Activated CD4-positive, alpha-beta T cell treated with anti-CD3 and anti-CD28 coated beads for 48 hours (primary cell): Measurements from ENCODE around the gene CHMP1A.
"Not testable (repeated sequence)": the region's sequence is repeated elsewhere in the genome, so short reads cannot be mapped to it uniquely, and the experiment has no call there.

Source experiments
- DNase-seq: peaks from one replicate; pipeline ENCODE4 v3.0.0-alpha.2; 2020

Gene CHMP1A

DNA sequence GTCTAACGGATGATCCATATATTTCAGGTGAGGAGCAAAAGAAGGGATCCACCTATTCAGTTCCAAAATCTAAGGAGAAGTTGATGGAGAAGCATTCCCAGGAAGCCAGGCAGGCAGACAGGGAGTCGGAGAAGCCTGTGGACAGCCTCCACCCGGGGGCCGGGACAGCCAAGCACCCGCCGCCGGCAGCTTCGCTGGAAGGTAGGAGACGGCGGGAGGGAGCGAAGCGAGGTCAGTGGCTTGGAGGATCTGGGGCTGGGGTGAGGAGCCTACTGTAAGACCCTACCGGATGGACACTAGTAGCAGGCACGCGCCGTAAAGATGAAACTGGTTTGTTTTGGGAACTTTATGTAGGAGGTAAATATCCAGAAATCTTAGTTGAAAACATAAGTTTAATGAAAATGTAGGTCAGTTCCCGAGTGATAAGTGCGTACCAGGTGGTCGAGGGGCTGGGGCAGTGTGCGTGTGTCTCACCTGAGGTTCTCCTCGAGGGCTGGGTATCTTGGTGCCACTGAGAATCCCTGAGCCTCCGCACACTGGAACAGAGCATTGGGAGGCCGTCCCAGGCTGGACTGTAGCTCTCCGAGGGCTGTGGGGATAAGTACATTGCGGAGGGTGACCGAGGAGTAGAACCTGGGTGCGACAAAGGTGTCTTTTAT, 842 bp upstream of the CHMP1A start:
- DNase-seq: peak; percentile 45

DNA sequence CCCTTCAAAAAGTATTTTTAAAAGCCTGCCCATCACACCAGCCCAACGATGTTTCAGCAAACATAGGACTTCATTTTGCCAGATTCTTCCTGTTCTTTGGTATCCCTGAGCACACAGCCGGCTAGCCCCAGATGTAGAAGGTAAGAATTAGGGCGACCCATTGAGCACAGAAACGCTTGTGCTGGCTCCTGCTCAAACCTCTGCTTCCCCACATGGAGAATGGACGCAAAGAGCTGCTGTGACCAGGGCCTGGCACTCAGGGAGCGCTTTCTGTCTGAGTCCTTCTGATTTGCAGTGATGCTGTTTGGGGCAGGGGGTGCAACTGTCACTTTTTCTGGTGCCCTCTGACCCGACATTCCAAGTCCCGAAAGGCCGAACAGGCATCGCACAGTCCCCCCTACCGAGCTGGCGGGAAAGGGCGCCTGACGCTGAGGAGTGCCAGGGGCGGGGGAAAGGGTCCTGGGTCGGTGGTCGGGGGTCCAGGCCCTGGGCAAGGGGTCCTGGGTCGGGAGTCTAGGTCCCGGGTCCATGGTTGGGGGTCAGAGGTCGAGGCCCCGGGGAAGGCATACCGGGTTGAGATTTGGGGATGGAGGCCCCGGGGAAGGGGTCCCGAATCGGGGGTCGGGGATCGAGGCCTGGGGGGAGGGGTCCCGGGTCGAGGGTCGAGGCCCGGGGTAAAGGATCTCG, 930 bp downstream of the CHMP1A start:
- no peak for DNase-seq

DNA sequence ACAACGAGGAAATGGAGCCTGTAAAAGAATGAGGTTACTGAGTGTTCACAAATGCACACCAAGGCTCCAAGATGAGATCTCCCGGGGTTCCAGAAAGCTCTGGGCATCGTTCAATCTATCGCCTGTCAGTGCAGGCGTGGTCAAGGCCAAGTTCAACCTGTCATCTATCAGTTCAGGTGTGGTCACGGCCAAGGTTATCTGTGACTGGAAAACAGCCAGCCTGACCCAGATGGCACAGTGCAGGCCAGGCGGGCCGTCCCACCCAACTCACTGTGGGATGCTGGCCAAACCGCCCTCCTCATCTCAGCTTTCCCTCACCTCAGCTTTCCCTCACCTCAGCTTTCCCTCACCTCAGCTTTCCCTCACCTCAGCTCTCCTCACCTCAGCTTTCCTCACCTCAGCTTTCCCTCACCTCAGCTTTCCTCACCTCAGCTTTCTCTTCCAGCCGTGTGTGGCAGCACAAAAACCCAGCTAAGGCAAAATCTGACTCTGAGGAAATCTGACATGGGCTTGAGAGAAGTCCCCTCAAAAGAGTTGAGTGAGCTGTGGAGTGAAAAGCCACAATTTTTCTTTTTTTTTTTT, 2.4 kb downstream of the CHMP1A start:
- no peak for DNase-seq

DNA sequence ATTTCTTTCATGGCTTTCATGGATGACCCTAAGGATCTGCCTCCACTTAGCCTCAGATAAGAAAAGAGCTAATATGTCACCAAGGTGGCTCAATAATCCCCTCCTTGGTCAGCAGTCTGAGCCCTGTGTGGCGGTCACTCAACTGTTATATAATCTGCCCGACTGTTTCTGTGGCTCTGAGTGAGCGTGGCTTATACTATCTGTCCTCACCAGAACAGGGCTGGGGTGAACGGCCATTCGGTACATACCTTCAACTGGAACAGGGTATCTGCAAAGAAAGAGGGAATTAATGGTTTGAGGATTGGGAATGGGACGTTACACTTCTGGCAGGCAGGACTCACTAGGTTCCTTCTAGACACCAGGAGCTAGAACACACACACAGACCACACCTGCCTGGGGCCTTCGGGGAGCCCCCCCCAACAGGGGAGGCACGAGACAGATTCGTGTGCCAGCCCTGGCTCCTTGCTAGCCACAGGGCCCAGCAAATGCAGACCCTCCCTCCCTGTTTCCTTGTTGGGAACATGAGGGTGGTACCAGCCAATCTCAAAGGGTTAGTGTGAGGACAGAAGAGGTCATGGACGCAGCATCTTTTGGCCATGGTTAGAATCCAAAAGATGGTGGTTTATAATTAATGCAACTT, 3.7 kb downstream of the CHMP1A start:
- DNase-seq: no peak

DNA sequence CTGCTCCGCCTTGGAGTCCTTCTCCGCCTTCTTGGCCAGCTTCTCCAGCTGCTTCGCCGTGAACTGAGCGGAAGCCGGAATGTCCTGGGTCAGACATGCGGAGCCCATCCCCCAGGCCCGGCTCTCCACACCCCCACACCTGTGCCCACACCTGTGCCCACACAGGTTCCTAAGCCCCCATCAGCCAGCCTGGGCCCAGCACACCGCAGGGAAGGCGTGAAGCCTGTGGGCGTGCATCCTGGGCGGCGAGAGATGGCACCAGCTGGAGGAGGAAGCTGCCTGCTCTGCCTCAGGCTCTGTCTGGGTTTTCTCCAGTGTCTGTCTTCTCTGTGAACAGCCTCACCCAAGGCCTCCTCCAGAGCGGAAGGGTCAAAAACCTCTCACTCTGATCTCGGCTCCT, 5.9 kb downstream of the CHMP1A start:
- no peak for DNase-seq

DNA sequence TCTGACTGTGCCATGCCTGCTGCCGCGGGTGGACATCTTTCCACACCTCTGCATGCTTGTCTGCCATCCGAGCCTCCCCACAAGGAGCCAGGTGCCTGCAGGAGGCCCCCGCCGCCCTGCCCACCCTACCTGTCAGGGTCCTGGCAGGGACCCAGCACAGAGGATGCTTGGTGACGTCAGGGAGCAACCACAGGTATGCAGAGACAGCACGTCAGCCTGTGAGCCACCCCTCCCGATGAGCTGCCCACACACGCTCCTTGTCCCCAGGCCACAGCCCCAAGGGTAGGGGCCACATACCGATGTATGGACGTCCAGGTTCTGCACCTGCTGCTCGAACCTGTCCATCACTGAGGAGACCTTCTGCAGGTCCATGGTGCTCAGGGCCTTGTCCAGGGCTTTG, 10.6 kb downstream of the CHMP1A start:
- DNase-seq: no peak

DNA sequence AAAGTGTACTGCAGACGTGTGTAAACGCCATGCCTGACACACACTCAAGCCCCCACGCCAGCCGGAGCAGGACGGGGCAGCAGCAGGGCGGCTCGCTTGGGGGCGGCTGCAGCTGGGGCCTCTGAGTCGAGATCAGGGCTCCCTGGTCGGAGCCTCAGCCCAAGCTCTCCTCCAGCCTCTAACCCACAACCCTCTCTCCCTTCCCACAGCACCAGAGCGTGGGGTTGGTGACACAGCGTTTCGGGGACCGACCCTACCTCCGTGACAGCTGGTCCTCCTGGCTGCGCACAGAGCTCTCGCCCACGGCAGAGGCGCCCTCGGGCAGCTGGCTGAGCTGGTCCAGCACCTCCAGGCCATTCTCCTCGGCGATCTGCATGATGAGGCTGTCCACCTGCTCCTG, 11.2 kb downstream of the CHMP1A start:
- DNase-seq: no peak

DNA sequence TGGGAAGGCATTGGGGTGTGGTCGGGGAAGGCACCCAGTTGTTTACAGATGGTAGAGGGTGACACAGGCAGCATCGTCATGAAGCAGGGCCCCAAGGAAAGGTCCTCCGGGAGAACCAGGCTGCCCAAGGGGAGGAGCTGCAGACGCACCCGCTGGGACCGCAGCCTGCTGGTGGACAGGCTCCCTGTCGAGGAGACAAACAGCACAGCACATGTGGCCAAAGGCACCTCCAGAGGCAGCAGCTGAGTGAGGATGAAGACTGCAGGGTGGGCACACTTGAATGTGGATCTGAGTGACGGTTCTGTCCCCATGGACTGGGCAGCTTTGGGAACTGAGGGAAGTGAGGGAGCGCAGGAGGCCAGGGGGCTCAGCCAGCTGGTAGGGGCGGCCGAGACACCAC, 12.4 kb downstream of the CHMP1A start:
- no peak for DNase-seq

DNA sequence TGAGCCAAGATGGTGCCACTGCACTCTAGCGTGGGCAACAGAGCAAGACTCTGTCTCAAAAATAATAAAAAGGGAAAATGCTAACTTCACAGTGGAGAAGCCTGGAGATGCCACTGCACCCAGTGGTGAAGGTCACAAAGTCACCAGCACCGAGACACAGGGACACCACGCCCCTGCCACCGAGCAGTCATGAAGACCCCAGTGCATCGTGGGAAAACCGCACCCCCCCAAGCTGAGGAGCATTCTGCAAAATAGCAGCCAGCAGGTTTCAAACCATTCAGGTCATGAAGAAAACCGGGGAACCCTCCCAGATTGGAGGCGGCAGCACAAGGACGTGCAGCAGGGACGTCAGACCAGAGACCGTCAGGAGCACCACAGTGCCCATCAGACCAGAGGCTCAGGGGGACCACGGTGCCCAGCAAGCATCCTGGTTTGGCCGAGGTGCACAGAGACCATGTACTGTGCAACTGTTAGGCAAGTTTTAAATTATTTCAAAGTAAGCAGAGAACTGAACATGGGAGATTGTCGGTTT, 13.7 kb downstream of the CHMP1A start:
- no peak for DNase-seq

DNA sequence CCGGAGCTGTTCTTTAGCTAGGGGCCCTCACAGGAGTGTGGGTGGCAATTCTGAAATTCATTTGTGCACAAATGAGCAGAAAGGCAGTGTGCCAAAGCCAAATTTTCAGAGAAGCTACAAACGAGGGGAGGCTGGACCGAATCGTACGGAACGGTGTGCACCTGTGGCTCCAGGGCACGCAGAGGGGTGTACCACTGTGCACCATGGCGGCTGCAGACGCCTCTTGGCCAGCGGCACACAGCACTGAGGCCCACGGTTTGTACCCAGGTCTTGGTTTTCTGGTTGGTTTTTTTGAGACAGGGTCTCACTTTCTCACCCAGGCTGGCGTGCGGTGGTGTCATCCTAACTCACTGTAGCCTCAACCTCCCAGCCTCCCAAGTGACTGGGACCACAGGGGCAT, 14.9 kb downstream of the CHMP1A start:
- DNase-seq: no peak

DNA sequence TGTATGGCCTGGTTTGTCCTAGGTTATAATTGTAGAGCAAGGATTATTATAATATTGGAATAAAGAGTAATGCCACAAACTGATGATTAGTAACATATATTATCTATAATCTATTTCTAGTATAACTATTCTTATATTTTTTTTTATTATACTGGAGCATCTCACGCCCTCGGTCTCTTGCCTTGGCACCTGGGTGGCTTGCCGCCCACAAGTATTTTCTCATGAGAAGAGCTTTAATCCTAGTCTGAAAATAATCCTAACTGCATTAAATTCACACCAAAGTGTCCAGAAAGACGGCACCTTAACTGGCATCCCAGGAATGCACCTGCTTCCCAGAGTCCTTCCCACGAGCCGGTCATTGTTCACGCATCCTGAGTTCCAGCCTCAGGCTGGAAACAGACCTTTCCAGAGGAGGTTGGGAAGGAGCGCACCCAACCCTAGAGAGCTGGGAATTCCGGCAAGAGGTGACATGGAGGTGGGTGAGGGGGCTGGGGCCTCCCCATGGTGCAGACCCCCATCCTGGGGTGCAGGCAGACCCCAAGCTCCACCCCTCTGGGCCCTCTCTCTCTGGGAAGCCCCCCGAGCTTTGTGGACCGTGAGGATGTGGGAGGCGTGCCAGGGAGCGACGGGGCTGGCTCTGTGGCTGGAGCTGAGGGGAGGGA, 15.9 kb downstream of the CHMP1A start:
- no peak for DNase-seq

DNA sequence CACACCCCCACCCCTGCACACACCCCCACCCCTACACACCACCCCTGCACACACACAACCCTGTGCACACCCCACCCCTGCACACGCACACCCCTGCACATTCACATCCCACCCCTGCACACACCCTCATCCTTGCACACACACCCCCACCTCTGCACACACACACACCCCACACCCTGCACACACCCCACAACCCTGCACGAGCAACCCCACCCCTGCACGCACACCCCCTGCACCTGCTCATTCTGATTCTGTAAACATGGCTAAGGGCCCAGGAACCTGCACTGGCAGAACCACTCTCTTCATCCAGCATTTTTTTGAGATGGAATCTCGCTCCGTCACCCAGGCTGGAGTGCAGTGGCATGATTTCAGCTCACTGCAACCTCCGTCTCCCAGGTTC, 18.1 kb downstream of the CHMP1A start:
- no peak for DNase-seq

DNA sequence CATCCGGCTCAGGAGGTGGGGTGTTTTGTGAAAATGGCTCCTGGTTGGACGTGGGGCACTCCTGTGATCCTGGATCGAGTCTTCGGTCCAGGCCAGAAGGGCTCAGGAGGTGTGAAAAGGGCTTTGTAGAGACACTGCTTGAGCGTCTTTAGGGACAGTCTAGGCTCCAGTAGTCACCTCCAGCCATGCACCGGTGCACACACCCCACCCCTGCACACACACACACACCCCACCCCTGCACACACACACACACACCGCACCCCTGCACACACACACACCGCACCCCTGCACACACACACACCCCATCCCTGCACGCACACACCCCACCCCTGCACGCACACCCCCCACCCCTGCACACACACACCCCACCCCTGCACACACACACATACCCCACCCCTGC, 19.1 kb downstream of the CHMP1A start:
- no peak for DNase-seq

DNA sequence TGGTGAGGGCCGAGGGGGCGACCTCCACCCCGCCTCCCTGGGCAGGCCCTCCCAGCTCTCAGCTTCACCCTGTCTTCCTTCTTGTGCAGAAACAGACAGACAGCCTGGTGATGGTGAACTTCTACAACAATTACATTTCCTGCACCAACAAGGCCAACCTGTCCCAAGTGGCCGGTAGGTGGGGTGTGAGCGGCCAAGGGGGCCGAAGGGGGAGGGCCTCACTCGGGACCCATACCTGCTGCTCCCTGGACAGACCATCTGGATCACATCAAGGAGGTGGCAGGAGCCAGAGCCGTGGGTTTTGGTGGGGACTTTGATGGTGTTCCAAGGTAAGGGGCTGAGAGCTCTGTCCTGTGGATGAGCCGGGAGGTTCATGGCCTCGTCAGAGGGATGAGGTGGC, 20.1 kb downstream of the CHMP1A start:
- no peak for DNase-seq

DNA sequence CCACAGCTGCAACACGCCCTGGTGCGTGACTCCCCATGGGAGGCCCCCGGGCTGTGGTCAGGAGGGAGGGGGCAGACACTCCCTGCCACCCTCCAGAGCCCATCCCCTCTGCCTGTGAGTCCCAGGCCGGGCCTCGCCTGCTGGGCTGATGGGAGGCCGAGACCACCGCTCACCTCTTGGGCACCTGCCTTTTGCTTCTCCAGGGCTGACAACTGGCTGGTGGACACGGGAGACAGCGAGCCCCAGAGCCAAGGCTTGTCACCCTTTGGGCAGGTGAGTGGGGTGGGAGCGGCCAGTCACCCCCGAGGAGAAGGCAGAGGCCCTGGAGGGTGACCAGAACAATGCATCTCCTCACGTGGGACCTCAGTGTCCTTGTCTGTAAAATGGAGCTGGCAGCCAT, 20.8 kb downstream of the CHMP1A start:
- DNase-seq: no peak

DNA sequence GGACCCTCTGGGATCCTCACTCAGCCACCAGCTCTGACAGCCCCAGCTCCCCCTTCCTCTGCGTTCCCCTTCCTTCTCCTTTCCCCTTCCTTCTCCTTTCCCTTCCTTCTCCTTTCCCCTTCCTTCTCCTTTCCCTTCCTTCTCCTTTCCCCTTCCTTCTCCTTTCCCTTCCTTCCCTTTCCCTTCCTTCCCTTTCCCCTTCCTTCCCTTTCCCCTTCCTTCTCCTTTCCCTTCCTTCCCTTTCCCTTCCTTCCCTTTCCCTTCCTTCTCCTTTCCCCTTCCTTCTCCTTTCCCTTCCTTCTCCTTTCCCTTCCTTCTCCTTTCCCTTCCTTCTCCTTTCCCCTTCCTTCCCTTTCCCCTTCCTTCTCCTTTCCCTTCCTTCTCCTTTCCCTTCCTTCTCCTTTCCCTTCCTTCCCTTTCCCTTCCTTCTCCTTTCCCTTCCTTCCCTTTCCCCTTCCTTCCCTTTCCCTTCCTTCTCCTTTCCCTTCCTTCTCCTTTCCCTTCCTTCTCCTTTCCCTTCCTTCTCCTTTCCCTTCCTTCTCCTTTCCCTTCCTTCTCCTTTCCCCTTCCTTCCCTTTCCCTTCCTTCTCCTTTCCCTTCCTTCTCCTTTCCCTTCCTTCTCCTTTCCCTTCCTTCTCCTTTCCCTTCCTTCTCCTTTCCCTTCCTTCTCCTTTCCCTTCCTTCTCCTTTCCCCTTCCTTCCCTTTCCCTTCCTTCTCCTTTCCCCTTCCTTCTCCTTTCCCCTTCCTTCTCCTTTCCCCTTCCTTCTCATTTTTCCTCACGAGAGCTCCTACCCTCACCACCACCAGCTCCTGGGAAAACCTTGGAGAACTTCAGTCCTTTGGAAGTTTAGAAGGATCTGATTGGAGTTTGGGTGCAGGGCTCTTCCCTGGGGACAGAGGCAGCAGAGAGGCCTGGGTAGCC, 22.8 kb downstream of the CHMP1A start:
- not testable (repeated sequence) for DNase-seq

DNA sequence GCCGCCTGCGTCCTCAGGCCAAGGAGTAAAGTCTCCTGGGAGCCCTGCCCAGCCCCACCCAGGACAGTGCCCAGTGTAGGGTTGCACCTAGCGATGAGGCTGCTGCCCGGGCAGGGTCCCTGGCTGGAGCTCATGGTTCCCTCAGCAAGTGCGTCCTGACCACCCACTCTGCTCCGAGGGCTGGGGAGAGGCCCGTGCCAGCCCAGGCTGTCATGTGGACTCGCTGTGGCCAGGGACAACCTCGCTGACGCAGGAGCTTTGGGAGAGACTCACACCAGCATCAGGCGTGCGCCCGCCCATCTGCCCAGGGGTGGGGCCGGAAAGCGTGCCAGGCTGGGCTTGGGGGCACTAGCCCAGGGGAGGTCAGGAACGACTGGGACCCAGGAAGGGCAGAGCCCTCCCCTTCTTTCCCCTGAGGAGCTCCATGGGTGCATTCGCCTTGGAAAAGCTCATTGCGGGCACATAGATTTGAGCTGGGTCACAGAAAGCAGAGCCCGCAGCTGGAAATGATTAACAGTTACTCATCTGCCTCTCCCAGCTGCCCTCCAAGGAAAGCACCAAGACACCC, 24.4 kb downstream of the CHMP1A start:
- DNase-seq: no peak

DNA sequence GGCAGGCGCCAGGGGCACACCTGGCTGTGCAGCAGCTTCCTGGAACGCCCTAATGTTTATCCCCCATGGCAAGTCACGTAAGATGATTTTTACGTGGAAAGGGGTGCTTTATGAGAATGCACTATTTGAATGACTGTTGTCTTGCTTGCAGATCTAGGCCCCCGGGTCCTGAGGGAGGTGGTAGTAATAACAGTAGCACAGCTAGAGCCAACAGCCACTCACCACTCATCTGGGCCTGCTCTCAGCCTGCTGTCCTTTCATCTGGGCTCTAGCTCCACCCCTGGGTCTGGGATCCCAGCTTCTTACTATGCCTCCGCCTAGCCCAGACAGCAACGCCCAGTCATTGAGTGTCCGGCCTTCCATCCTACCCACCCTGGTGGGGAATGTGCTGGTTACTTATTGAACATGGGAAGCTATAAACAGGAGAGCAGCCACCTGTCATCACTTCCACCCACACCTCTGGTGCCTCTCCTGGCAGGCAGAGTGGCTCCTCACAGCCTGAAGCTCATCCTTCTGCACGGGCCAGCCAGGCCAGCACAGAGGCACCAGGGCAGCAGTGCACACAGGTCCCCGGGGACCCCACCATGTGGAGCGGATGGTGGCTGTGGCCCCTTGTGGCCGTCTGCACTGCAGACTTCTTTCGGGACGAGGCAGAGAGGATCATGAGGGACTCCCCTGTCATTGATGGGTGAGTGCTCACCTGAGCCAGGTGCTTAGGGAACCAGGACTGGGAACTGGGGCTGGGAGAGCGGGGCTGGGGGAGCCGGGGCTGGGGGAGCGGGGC, 27.5 kb downstream of the CHMP1A start:
- no peak for DNase-seq

DNA sequence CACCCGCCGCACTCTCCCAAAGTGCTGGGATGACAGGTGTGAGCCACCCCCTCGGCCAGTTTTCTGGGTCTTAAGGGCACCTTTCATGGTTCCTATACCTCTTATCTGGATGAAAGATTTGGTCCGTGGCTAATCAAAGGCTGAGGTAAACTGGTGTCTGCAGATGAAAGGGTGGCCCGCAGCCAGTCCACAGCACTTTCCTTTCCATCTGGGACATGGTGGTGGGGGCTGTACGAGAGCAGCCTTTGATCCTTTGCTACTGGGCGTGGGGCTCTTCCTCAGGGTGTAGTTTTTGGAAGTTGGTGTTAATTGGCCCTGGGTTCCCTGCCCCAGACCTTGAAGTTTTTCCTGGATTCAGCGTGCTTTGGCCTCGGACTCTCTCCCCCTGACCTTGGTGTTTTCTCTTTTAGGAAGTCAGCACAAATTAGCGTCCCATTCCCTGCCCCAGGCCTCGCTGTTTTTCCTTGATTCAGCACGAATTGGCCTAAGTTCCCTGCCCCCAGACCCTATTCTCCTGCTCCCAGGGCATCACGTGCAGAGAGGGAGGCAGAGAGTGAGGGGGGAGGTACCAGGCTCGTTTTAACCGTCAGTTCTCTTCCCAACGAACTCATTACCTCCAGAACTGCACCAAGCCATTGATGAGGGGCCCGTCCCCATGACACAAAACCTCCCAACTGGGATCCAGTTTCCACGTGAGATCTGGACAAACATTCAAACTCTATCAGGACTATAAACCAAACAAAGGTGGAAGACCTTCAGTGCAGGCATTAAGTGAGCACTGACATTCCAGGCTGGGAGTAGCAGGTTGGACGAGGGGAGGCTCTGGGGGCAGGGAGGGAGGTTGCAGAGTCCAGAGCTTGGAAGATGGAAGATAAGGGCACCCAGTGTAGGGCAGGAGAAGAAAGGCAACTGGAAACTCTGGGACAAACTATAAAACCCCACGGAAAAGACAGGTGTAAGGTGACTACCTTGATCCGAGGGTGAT, 32.4 kb downstream of the CHMP1A start:
- DNase-seq: no peak
